Cardiac muscle cell (in vitro differentiated cells and primary cell): ENCODE results near the gene AMZ1. TPM values are rescaled to one million over a fixed set of nuclear protein-coding genes. Genes with fewer than 3 reads are reported as not detected.

Experiments used
- DNase-seq, 2 donors: peaks; one replicate each; pipeline versions ENCODE4 v3.0.0 to v3.0.0-alpha.2; 2010 to 2017; ENCODE audit warnings: low read depth in 1 of 2, low spot score in 1 of 2
- H3K27ac ChIP-seq: fragments of 200-600 bp; sonication (generic); 2 replicates; pipeline ENCODE4 v1.5.1; 2016
- H3K27me3 ChIP-seq: fragments of 200-600 bp; sonication (generic); 2 replicates; pipeline ENCODE4 v1.6.0; 2016; ENCODE audit warnings: control low read depth
- H3K36me3 ChIP-seq: fragments of 200-600 bp; sonication (generic); 2 replicates; pipeline ENCODE4 v1.5.1; 2016; ENCODE audit warnings: control low read depth
- H3K4me1 ChIP-seq: fragments of 200-600 bp; sonication (generic); 2 replicates; pipeline ENCODE4 v1.8.1; 2017; ENCODE audit warnings: low read depth, mild to moderate bottlenecking, mixed run types
- H3K4me3 ChIP-seq: fragments of 200-600 bp; sonication (generic); 2 replicates; pipeline ENCODE4 v1.5.1; 2016; ENCODE audit warnings: mild to moderate bottlenecking
- H3K9me3 ChIP-seq: fragments of 200-600 bp; sonication (generic); 2 replicates; pipeline ENCODE4 v1.5.1; 2017; ENCODE audit warnings: low read depth, mild to moderate bottlenecking, control low read depth
- CTCF ChIP-seq: IDR thresholded peaks from 2 replicates; pipeline ENCODE4 v1.5.1; 2012; ENCODE audit warnings: low read depth, mild to moderate bottlenecking, low read length
- polyA plus RNA-seq: library from polyadenylated mRNA; unstranded; fragments of >200 nt; fragmentation: Nextera tagmentation; extraction: Ambion mirVana; gene quantifications from 2 replicates; pipeline ENCODE4 v1.2.1, GENCODE V29; 2016
- total RNA-seq: library from RNA; depleted of rRNA; stranded (reverse); fragments of >200 nt; gene quantifications from 2 replicates; pipeline ENCODE4 v1.2.3, GENCODE V29; 2016

Gene AMZ1
- total and polyA plus RNA-seq, 2 experiments from 2014 or later, result 0.80 to 1.6 TPM

GRCh38 chr7:2681929-2682799 lies 5.8 kb upstream of the AMZ1 start:
- no peak for TF ChIP-seq CTCF
- Histone ChIP-seq H3K27me3 (peaks cover 18% of the 10 kb centered on the region), H3K4me1 (peaks cover 4% of the 10 kb centered on the region), H3K4me3 (no peak overlapping the region), H3K9me3 (no peaks in the 10 kb centered on the region), H3K36me3 (no peaks in the 10 kb centered on the region), H3K27ac (no peak overlapping the region)
- no peak for DNase-seq

GRCh38 chr7:2684501-2684900 lies 3.5 kb upstream of the AMZ1 start:
- H3K27ac ChIP-seq, result no peak overlapping the region
- TF ChIP-seq CTCF, result no peak
- no peaks in the 10 kb centered on the region for H3K36me3 ChIP-seq
- DNase-seq, result no peak
- H3K9me3 ChIP-seq, result no peaks in the 10 kb centered on the region
- H3K4me3 ChIP-seq, result no peak overlapping the region
- H3K4me1 ChIP-seq, result peaks cover 4% of the 10 kb centered on the region
- H3K27me3 ChIP-seq, result peaks cover 41% of the 10 kb centered on the region

GRCh38 chr7:2686101-2686500 lies 1.9 kb upstream of the AMZ1 start:
- H3K4me3 ChIP-seq, result no peak overlapping the region
- TF ChIP-seq CTCF, result no peak
- no peak for DNase-seq
- H3K4me1 ChIP-seq, result no peaks in the 10 kb centered on the region
- H3K36me3 ChIP-seq, result no peaks in the 10 kb centered on the region
- H3K9me3 ChIP-seq, result no peaks in the 10 kb centered on the region
- H3K27ac ChIP-seq, result no peak overlapping the region
- H3K27me3 ChIP-seq, result peaks cover 52% of the 10 kb centered on the region

- Histone ChIP-seq H3K36me3 (no peaks in the 10 kb centered on the region), H3K27ac (no peak overlapping the region), H3K27me3 (peaks cover 52% of the 10 kb centered on the region), H3K9me3 (no peaks in the 10 kb centered on the region), H3K4me3 (peak overlapping the region; percentile 20), H3K4me1 (no peaks in the 10 kb centered on the region)
- TF ChIP-seq CTCF, result no peak
- peak in 1 of 2 donors; percentile 44 for DNase-seq
These were observed 598 bp upstream of the AMZ1 start for GRCh38 chr7:2687338-2687869.

GRCh38 chr7:2688409-2689342 lies 674 bp downstream of the AMZ1 start:
- Histone ChIP-seq H3K36me3 (no peaks in the 10 kb centered on the region), H3K27ac (no peak overlapping the region), H3K4me3 (peak overlapping the region; percentile 20), H3K4me1 (no peaks in the 10 kb centered on the region), H3K9me3 (no peaks in the 10 kb centered on the region), H3K27me3 (peaks cover 52% of the 10 kb centered on the region)
- DNase-seq, result peak in 1 of 2 donors; percentile 28
- no peak for TF ChIP-seq CTCF
